H9 (cell line): ENCODE measurements around the gene DHX35. TPM values are rescaled to one million over a fixed set of nuclear protein-coding genes. Genes with fewer than 3 reads are reported as not detected.

Experiments used
- DNase-seq: peaks from one replicate; pipeline ENCODE4 v3.0.0-alpha.2; 2017
- H2AFZ ChIP-seq: one replicate; pipeline ENCODE4 v1.6.1; 2013; ENCODE audit warnings: mild to moderate bottlenecking, low read length, control low read depth, moderate library complexity
- H2AK5ac ChIP-seq: 2 replicates; pipeline ENCODE4 v1.6.1; 2013; ENCODE audit warnings: low read length, control low read depth, mixed read lengths; ENCODE audit not compliant: insufficient read length
- H2BK120ac ChIP-seq: one replicate; pipeline ENCODE4 v1.6.1; 2013; ENCODE audit warnings: low read depth, mild to moderate bottlenecking, low read length, control low read depth, inconsistent platforms; ENCODE audit not compliant: poor library complexity, severe bottlenecking
- H2BK12ac ChIP-seq: 2 replicates; pipeline ENCODE4 v1.6.1; 2013; ENCODE audit warnings: low read length, control low read depth, mixed read lengths, low read depth; ENCODE audit not compliant: insufficient read length
- H2BK15ac ChIP-seq: 2 replicates; pipeline ENCODE4 v1.6.1; 2013; ENCODE audit warnings: low read depth, low read length, control low read depth
- H2BK20ac ChIP-seq: one replicate; pipeline ENCODE4 v1.6.1; 2013; ENCODE audit warnings: low read depth, mild to moderate bottlenecking, low read length, control low read depth, inconsistent platforms; ENCODE audit not compliant: poor library complexity, severe bottlenecking
- H2BK5ac ChIP-seq: 2 replicates; pipeline ENCODE4 v1.6.1; 2013; ENCODE audit warnings: low read length, control low read depth, mixed read lengths; ENCODE audit not compliant: insufficient read length
- H3K14ac ChIP-seq: 2 replicates; pipeline ENCODE4 v1.6.1; 2013; ENCODE audit warnings: low read length, control low read depth; ENCODE audit not compliant: insufficient read depth
- H3K18ac ChIP-seq: 2 replicates; pipeline ENCODE4 v1.6.1; 2013; ENCODE audit warnings: low read depth, mild to moderate bottlenecking, mixed read lengths, low read length, control low read depth; ENCODE audit not compliant: insufficient read length
- H3K23ac ChIP-seq: 2 replicates; pipeline ENCODE4 v1.6.1; 2013; ENCODE audit warnings: low read length, control low read depth, mixed read lengths, low read depth; ENCODE audit not compliant: insufficient read length
- H3K23me2 ChIP-seq: 2 replicates; pipeline ENCODE4 v1.6.1; 2013; ENCODE audit warnings: low read depth, mild to moderate bottlenecking, mixed read lengths, low read length, control low read depth; ENCODE audit not compliant: insufficient read length, poor library complexity, severe bottlenecking
- H3K27ac ChIP-seq: 2 replicates; pipeline ENCODE4 v1.5.1; 2013; ENCODE audit warnings: low read length, control low read depth, mixed read lengths, low read depth; ENCODE audit not compliant: insufficient read length
- H3K27me3 ChIP-seq: 2 replicates; pipeline ENCODE4 v1.6.1; 2013; ENCODE audit warnings: low read length, control low read depth, inconsistent platforms; ENCODE audit not compliant: insufficient read depth
- H3K4ac ChIP-seq: 2 replicates; pipeline ENCODE4 v1.6.1; 2013; ENCODE audit warnings: low read depth, mild to moderate bottlenecking, control low read depth, inconsistent platforms, low read length, moderate library complexity
- H3K4me1 ChIP-seq: 2 replicates; pipeline ENCODE4 v1.6.1; 2013; ENCODE audit warnings: low read length, control low read depth, inconsistent platforms; ENCODE audit not compliant: insufficient read depth
- H3K4me2 ChIP-seq: 2 replicates; pipeline ENCODE4 v1.6.1; 2013; ENCODE audit warnings: low read length, control low read depth, mixed read lengths; ENCODE audit not compliant: insufficient read length, insufficient read depth
- H3K56ac ChIP-seq: 2 replicates; pipeline ENCODE4 v1.6.1; 2013; ENCODE audit warnings: low read depth, mild to moderate bottlenecking, mixed read lengths, low read length, control low read depth; ENCODE audit not compliant: insufficient read length
- H3K79me1 ChIP-seq: 2 replicates; pipeline ENCODE4 v1.6.1; 2013; ENCODE audit warnings: low read depth, mild to moderate bottlenecking, moderate library complexity, low read length, control low read depth, inconsistent platforms; ENCODE audit not compliant: insufficient read depth, poor library complexity, severe bottlenecking
- H3K79me2 ChIP-seq: 2 replicates; pipeline ENCODE4 v1.6.1; 2013; ENCODE audit warnings: low read length, control low read depth, inconsistent platforms; ENCODE audit not compliant: insufficient read depth
- H3K9ac ChIP-seq: 2 replicates; pipeline ENCODE4 v1.6.1; 2013; ENCODE audit warnings: low read length, control low read depth, mixed read lengths; ENCODE audit not compliant: insufficient read length; ENCODE audit errors: extremely low read depth
- H3K9me3 ChIP-seq: one replicate; pipeline ENCODE4 v1.6.1; 2013; ENCODE audit warnings: low read depth, low read length, inconsistent platforms; ENCODE audit not compliant: control insufficient read depth
- H3T11ph ChIP-seq: one replicate; pipeline ENCODE4 v1.6.1; 2013; ENCODE audit warnings: mild to moderate bottlenecking, low read length, control low read depth, inconsistent platforms
- H4K20me1 ChIP-seq: one replicate; pipeline ENCODE4 v1.6.1; 2013; ENCODE audit not compliant: control insufficient read depth, insufficient read length, insufficient read depth
- H4K5ac ChIP-seq: 2 replicates; pipeline ENCODE4 v1.6.1; 2013; ENCODE audit warnings: low read depth, mild to moderate bottlenecking, mixed read lengths, low read length, control low read depth; ENCODE audit not compliant: insufficient read length
- H4K8ac ChIP-seq: replicated peaks from 2 replicates; pipeline ENCODE4 v1.6.1; 2013; ENCODE audit warnings: low read length, control low read depth, mixed read lengths, low read depth; ENCODE audit not compliant: insufficient read length
- H4K91ac ChIP-seq: 2 replicates; pipeline ENCODE4 v1.6.1; 2013; ENCODE audit warnings: low read depth, mild to moderate bottlenecking, moderate library complexity, mixed read lengths, low read length, control low read depth; ENCODE audit not compliant: insufficient read length
- H3K27ac Mint-ChIP-seq, 3 experiments: 2 replicates in 2 of 3; 3 replicates in 1 of 3; pipeline ENCODE4 v1.8.0; 2020 to 2021; ENCODE audit warnings: mixed read lengths in 3 of 3, mild to moderate bottlenecking in 1 of 3, moderate library complexity in 1 of 3
- H3K27me3 Mint-ChIP-seq: 2 replicates; pipeline ENCODE4 v1.8.0; 2021; ENCODE audit warnings: low read depth, mild to moderate bottlenecking, moderate library complexity, mixed read lengths
- H3K36me3 Mint-ChIP-seq, 3 experiments: 2 replicates in 2 of 3; 3 replicates in 1 of 3; pipeline ENCODE4 v1.8.0; 2020 to 2021; ENCODE audit warnings: low read depth in 3 of 3, mixed read lengths in 3 of 3; ENCODE audit not compliant: insufficient read depth in 1 of 3
- H3K4me1 Mint-ChIP-seq, 2 experiments: 2 replicates each; pipeline ENCODE4 v1.8.0; 2020; ENCODE audit warnings: mixed read lengths in 2 of 2
- H3K4me3 Mint-ChIP-seq, 2 experiments: 2 replicates in 1 of 2; 3 replicates in 1 of 2; pipeline ENCODE4 v1.8.0; 2020 to 2021; ENCODE audit warnings: mild to moderate bottlenecking in 2 of 2, mixed read lengths in 2 of 2, moderate library complexity in 1 of 2
- H3K9me3 Mint-ChIP-seq, 2 experiments: 2 replicates in 1 of 2; 3 replicates in 1 of 2; pipeline ENCODE4 v1.8.0; 2020; ENCODE audit warnings: mild to moderate bottlenecking in 2 of 2, mixed read lengths in 2 of 2, moderate library complexity in 1 of 2
- WGBS: extraction: QIAGEN DNeasy Blood & Tissue Kit; methylation state at CpG from one replicate; pipeline ENCODE4 v1.1.7; 2013; ENCODE audit warnings: missing lambda C conversion rate, low lambda C conversion rate, mixed read lengths; ENCODE audit not compliant: insufficient read length; ENCODE audit errors: extremely low coverage; 5-methylcytosine and 5-hydroxymethylcytosine counted together
- long read RNA-seq: library from polyadenylated mRNA; unstranded; transcript quantifications from one replicate; pipeline ENCODE4 v2.0.0, GENCODE V29; 2020
- total RNA-seq: library from RNA; stranded (reverse); gene quantifications from 2 replicates; pipeline ENCODE4 v1.2.1, GENCODE V29; 2021
- TF ChIP-seq, protein P1 (sequence below): fragments of 200-600 bp; sonication (generic); conservative IDR thresholded peaks from 3 replicates; pipeline ENCODE4 v1.8.0; 2021; ENCODE audit warnings: antibody characterized with exemption, mild to moderate bottlenecking

DHX35 gene, protein sequence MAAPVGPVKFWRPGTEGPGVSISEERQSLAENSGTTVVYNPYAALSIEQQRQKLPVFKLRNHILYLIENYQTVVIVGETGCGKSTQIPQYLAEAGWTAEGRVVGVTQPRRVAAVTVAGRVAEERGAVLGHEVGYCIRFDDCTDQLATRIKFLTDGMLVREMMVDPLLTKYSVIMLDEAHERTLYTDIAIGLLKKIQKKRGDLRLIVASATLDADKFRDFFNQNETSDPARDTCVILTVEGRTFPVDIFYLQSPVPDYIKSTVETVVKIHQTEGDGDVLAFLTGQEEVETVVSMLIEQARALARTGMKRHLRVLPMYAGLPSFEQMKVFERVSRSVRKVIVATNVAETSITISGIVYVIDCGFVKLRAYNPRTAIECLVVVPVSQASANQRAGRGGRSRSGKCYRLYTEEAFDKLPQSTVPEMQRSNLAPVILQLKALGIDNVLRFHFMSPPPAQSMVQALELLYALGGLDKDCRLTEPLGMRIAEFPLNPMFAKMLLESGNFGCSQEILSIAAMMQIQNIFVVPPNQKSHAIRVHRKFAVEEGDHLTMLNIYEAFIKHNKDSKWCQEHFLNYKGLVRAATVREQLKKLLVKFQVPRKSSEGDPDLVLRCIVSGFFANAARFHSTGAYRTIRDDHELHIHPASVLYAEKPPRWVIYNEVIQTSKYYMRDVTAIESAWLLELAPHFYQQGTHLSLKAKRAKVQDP
- total RNA-seq = 14.3 and 14.4 TPM in 2 replicates
- long read RNA-seq, transcript DHX35-201 (22 exons, 3,325 nt) = major isoform, 56 of 101 reads
- long read RNA-seq, partial matches to known transcripts = 5 of 101 reads
- long read RNA-seq, other reads (novel, unspliced or antisense) = 37 of 101 reads

DNA sequence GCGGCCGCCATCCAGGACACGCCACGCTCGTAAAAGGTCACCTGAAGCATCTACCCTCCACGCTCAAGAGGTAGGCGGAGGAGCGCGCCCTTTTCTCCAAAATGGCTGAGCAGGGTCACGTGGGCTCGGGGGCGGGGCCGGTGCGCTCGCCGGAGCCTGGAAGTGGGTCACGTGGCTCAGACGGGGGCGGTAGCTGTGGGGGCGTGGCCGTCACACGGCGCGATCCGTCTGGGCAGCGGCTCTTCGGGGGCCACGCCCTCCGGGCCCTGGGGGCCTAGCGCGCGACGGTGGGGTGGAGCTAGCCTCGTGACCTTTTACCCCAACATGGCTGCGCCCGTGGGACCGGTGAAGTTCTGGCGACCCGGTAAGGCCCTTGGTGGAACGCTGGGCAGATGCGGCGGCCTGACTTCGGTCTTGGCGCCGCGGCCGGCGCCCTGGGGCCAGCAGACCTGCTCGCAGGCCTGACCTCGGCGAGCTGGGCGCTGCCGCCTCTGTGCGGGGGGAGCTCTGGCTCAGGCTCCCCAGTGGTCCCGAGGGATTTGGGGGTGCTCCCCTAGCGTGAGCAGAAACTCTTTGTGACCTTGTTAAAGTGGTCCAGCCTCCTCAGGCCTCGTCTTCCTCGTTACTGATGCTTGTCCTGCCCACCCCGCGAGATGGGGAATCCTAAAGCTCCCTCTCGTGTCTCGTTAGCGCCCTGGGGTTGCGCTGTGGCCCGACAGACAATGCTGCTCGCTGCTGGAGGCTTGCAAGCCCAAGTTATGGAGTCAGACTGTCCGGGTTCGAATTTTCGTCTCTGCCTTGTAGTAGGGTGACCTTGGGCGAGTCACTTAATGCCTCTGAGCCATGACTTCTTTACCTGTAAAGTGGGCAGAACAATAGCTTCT, at the start of gene DHX35:
Gene DHX35, plus strand, starts transcription at position 301 of the 884 bp plus-strand sequence. Its CDS starts 24 bp downstream, at position 325.
- Histone ChIP-seq H3K18ac (peak within 1 kb of the TSS; percentile 95), H2BK12ac (peak within 1 kb of the TSS; percentile 43), H3K4me1 (no peaks in the 10 kb centered on the region; the same call in 1 of the 2 replicates), H3K27me3 (no peaks in the 10 kb centered on the region), H3K4me2 (peak within 1 kb of the TSS; percentile 87), H2AFZ (no peak within 1 kb of the TSS), H4K91ac (no peak within 1 kb of the TSS), H4K8ac (peak within 1 kb of the TSS; percentile 63), H4K20me1 (no peaks in the 10 kb centered on the region), H3K27ac (peak within 1 kb of the TSS; percentile 55), H3K14ac (peak within 1 kb of the TSS; percentile 99), H3K79me1 (no peaks in the 10 kb centered on the region), H4K5ac (peak within 1 kb of the TSS; percentile 85), H2BK15ac (no peak within 1 kb of the TSS), H2BK120ac (peak within 1 kb of the TSS; percentile 52), H3T11ph (no peak within 1 kb of the TSS), H2BK5ac (peak within 1 kb of the TSS; percentile 47), H3K9ac (peak within 1 kb of the TSS; percentile 97), H3K56ac (peak within 1 kb of the TSS; percentile 88), H2BK20ac (no peak within 1 kb of the TSS), H3K23me2 (no peaks in the 10 kb centered on the region), H2AK5ac (no peak within 1 kb of the TSS), H3K4ac (no peak within 1 kb of the TSS; the same call in 1 of the 2 replicates), H3K79me2 (peaks cover 9% of the 10 kb centered on the region; the same call in 1 of the 2 replicates), H3K23ac (no peak within 1 kb of the TSS), H3K9me3 (no peaks in the 10 kb centered on the region)
- Mint-ChIP-seq H3K9me3 (no peaks in the 10 kb centered on the region; a peak in 1 of 5 replicates), H3K4me3 (peak within 1 kb of the TSS; percentile 95 to 99), H3K36me3 (peaks cover 4 to 10% (median 6%) of the 10 kb centered on the region in 3 experiments; a peak in 5 of 7 replicates), H3K4me1 (peaks cover 21 to 29% of the 10 kb centered on the region in 2 experiments), H3K27ac (peak within 1 kb of the TSS; percentile 99), H3K27me3 (no peaks in the 10 kb centered on the region; the same call in 1 of the 2 replicates)
- TF ChIP-seq, protein P1, sequence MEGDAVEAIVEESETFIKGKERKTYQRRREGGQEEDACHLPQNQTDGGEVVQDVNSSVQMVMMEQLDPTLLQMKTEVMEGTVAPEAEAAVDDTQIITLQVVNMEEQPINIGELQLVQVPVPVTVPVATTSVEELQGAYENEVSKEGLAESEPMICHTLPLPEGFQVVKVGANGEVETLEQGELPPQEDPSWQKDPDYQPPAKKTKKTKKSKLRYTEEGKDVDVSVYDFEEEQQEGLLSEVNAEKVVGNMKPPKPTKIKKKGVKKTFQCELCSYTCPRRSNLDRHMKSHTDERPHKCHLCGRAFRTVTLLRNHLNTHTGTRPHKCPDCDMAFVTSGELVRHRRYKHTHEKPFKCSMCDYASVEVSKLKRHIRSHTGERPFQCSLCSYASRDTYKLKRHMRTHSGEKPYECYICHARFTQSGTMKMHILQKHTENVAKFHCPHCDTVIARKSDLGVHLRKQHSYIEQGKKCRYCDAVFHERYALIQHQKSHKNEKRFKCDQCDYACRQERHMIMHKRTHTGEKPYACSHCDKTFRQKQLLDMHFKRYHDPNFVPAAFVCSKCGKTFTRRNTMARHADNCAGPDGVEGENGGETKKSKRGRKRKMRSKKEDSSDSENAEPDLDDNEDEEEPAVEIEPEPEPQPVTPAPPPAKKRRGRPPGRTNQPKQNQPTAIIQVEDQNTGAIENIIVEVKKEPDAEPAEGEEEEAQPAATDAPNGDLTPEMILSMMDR = no peak
- WGBS = no CpG with 5 or more reads among the region's 70 CpGs
- DNase-seq = peak; percentile 97
